HG02884 (cell line): ENCODE results near the gene PLEKHH2.
"Not testable (repeated sequence)": the region's sequence is repeated elsewhere in the genome, so short reads cannot be mapped to it uniquely, and the experiment has no call there.

ENCODE experiments used
- ATAC-seq: cut with Tn5 transposase; IDR thresholded peaks from one replicate; pipeline ENCODE4 v1.9.1; 2021; ENCODE audit warnings: mild to moderate bottlenecking, moderate library complexity; ENCODE audit not compliant: unreplicated experiment

The PLEKHH2 gene

DNA sequence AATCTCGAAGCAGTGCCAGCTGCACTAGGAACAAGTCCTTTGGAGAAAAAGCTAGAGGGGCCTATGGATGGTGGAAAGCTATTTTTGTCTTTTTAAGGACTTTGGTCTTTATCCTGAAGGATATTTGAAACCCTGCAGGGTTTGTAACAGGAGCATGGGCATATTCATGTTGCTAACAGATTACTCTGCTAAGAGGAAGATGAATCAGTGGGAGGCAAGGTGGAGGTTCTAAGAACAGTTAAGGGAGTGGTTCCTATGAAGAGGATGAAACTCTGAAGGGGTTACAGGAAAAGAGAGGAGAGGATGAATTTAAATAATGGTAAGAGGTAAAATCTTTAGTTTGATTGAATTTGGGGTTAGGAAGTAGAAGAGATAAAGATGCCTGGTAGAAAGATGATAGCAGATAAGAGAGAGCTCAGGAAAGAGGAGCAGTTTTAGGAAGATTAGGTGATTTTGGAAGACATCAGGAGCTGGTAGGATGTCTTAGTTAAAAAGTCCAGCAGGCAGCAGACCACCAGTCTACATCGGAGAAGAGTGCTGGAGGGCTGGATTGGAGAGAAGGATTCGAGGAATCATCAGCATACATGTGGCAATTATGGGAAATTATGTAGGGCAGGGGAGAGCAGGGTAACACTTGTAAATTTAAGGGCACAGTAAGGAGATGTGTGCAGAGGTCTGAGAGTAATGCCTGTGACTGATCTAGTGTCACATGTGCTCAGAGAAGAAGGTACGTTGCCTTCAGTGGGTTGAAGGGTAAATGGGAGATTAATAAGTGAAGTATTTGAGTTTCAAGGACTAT is 78.4 kb downstream of the PLEKHH2 start:
- no peak for ATAC-seq

DNA sequence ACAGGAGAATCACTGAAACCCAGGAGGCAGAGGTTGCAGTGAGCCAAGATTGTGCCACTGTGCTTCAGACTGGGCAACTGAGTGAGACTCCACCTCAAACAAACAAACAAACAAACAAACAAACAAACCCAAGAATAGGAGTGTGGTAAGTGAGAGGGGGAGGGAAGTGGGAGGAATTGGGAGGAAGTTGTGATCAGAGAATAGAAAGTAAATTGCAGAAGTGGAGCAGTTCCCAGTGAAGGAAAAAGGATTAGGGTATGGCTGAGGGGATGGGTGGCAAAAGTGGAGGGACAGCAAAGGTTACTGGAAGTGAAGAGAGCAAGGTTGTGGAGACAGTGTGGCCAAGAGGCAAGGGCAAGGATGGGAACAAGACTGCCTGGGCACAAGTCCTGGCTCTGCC is 80.3 kb downstream of the PLEKHH2 start:
- ATAC-seq, result no peak

DNA sequence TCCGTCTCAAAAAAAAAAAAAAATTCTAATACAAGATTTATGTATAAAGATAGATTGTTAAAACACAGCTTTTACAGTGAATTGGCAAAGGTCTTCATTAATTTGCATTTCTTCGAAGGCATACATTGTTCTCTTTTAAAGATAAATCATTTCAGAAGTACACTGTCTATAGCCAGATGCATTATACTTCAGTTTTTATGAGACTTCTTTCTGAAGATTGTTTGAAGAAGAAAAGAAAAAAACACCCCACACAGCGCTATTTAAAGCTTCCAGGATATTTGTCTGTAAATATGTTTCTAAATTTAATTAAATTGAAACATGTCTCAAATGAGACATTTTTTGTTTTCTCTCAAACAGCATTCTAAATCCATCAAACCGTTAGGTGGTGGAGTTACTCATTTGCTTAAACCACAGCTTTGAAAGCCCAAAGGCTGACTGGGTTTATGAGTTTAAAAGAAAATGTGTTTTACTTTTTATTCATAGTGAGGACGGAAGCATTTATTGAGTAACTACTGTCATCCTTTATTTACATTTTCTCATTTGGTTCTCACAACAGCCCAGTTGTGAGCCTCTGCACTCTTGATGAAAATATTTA is 81.6 kb downstream of the PLEKHH2 start:
- ATAC-seq, result peak; percentile 78

DNA sequence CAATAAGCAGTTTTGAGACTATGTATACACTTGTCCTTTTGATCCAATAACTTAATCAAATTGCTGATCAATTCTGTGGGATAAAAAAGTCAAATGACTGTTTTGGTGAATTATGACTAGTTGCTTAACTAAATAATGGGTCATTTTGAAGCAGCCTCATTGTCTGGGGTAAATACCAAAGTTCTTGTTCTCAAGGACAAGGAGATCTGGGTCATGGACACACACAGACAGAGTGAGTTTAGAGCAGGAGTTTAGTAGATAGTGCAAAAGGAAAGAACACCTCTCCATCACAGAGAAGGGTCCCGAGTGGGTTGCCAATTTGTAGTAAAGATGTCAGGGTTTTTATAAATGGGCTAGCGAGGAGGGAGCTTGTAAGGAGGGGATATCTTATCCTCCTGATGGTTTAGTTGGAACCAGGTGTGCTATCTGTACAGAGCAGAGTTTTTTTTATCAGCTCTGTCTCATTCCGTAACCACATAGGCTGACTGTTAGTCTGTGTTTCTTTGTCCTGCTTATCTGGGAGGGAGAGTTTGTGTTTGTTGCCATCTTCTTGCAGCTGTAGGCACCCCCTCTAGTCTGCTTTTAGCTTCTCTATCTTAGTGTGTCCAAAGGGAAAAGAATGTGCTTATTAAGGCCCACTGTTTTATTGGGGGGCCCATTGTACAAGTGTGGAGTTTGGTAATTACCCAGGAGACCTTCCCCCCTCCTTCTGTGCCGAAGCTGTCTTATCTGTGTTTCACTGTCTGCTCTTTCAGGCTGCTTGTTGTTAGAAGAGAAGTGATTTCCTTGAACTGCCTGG is 87.9 kb downstream of the PLEKHH2 start:
- no peak for ATAC-seq

DNA sequence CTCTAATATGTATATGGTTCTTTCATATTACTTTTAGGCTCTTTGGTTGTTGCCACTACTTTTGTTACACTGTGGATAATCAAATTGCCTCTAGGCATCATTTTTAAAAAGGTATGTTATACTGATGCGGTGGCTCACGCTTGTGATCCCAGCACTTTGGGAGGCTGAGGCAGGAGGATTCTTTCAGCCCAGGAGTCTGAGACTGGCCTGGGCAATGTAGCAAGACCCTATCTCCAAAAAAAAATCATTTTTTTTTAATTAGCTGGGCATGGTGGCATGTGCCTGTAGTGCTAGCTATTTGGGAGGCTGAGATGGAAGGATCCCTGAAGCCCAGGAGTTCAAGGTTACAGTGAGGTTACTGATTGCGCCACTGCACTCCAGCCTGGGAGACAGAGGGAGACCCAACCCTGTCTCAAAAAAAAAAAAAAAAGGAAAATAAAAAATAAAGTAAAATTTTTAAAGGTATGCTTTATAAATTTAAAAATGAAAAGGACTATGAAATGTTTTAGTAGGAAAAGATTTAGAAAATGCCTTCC is 88.7 kb downstream of the PLEKHH2 start:
- no peak for ATAC-seq

DNA sequence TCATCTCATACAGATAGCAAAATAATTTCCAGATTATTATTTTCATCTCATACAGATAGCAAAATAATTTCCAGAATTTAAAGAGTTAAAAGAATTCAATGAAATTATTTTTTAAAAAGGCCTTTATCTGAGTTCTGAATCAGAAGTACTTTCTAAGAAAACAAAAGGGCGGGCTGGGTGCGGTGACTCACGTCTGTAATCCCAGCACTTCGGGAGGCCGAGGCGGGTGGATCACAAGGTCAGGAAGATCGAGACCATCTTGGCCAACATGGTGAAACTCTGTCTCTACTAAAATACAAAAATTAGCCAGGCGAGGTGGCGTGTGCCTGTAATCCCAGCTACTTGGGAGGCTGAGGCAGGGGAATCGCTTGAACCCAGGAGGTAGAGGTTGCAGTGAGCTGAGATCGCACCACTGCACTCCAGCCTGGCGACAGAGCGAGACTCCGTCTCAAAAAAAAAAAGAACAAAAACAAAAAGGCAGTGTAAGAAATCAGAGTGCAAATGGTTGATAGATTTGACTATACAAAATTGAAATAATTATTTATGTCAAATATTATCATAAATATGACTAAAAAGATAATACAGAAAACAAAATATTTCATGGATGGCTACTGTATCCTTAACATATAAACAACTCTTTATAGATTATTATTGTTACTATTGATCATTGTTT is 90.0 kb downstream of the PLEKHH2 start:
- ATAC-seq, result not testable (repeated sequence)

DNA sequence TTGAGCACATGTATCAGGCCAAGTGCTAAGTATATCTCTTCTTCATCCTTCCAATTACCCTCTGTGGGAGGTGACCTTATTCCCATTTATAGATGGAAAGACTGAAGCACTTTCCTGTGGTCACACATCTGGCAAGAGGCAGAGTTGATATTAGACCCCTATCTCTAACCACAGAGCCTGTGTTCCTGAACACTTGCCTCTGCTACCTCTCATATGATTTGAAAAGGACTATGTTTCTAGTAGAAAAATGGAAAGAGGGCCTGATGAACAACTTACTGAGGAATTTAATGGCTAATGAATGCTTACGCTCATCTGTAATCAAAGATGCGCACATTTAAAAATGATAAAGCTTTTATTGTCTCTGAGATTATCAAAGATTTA is 90.6 kb downstream of the PLEKHH2 start:
- ATAC-seq, result no peak

DNA sequence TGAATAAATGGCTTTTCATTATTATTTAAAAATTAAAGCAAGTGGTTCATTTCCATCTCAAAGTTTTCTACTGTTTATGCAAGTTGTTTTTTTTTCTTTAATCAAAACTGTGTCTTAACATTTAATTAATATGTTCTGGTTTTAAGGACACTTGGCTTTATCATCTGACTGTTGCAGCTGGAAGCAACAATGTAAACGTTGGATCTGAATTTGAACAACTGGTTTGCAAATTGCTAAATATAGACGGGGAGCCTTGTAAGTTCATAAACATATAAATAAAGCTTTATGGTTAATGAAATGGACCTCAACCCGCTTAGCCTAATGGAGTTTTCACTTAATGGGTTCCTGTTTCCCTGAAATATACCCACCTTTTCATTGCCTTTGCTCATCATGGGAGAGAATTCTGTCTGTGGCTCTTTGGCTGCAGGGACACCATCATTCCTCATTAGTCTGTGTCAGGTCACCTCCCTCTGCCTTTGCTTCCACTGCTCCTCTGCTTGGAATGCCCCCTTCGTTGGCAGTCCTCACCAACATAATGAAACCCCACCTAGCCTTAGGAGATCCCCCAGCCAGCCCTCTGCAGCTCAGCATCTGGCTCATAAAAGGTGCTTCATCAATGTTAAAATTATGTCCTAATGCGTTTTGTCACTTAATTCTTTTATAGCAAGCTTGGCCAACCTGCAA is 92.6 kb downstream of the PLEKHH2 start:
- ATAC-seq, result no peak

DNA sequence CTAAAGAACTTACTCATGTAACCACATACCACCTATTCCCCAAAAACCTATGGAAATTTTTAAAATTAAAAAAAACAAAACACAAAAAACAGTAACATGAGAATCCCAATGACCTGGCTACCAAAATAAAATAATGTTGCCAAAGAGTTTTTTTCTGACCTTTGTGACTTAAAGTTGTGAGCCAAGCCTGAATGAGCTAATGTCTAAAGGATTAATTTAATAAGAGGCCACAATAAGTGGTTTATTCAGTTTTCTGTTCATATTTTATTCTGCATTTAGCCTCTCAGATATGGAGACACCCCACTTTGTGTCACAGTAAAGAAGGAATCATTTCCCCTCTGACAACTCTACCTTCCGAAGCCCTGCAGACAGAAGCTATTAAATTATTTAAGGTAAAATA is 94.2 kb downstream of the PLEKHH2 start:
- ATAC-seq, result no peak

DNA sequence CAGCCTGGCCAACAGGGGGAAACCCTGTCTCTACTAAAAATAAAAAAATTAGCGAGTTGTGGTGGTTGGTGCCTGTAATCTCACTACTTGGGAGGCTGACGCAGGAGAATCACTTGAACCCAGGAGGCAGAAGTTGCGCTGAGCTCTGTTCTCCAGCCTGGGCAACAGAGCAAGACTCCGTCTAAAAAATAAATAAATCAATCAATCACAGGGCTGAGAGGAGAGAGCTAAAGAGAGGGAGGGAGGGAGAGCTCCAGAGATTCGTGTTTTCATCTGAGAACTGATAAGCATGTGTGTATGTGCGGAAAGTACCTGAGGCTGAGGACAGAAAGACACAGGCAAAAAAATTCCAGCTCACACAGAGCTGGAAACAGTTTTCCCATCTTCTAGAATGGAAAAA is 99.6 kb downstream of the PLEKHH2 start:
- no peak for ATAC-seq

DNA sequence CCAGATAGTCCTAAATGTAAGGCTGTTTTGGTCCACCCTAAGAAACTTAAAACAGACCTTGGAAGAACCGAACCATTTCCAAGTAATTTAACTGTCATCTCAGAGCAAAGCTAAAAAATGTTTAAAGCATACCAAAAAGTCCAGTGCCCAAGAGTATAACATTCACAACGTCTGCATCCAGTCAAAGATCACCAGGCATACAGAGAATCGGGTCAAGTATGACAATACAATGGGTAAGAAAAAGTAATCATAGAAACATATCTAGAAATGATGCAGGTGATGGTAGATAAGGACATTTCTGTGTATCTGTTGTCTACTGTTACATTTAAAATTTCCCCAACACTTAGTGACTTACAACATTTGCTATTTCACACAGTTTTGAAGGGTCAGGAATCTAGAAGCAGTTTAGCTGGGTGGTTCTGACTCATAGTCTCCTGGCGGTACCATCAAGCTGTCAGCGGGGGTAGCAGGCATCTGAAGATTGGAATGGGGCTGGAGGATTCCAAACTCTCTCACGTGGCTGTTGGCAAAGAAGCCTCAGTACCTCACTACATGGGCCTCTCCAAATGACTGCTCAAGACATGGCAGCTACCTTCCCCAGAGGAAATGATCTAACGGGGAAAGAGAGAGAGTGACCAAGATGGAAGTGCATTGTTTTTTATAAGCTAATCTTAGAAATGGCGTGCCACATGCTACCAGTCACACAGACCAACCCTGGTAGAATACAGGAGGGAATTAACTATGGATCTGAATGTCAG is 100.2 kb downstream of the PLEKHH2 start:
- no peak for ATAC-seq

DNA sequence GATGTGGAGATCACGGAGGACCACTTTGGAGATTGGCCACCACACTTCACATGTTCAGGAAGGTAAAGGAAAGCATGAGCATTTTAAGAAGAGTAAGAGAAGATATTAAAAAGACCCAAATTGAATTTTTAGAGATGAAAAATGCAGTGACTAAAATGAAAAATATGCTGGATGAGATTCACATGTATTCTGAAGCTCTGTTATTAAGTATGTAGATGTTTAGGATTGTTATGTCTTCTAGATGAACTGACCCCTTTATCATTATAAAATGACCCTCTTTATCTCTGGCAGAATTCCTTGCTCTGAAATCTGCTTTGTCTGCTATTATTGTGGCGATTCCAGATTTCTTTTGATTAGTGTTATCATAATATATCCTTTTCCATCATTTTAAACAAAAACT is 100.8 kb downstream of the PLEKHH2 start:
- ATAC-seq, result no peak

DNA sequence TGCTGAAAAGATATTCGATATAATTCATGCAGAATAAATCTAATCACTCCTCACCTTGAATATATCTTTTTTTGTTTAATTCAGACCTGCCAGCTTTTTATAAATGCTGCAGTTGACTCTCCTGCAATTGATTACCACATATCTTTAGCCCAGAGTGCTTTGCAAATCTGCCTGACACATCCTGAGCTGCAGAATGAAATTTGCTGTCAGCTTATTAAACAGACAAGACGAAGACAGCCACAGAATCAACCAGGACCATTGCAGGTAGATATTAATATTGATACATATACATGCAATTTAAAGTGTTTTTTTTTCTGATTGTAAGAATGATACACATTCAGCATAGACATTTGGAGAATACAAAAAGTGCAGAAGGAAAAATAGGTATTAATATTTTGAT is 101.2 kb downstream of the PLEKHH2 start:
- ATAC-seq, result no peak

DNA sequence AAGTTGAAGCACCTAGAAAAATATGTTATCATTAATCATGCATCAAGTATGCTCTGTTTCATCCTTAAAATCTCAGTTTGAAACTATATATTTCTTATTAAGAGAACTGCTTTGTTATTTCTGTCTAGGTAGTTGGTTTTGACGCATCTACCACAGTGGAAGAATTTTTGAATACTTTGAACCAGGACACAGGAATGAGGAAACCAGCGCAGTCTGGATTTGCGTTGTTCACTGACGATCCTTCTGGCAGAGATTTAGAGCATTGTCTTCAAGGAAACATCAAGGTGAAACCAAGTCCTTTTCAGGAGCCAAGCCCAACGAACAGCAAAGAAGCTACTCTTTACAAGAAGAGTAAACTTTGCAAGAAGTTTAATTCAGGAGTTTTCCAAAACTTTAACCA is 106.6 kb downstream of the PLEKHH2 start:
- ATAC-seq, result no peak

DNA sequence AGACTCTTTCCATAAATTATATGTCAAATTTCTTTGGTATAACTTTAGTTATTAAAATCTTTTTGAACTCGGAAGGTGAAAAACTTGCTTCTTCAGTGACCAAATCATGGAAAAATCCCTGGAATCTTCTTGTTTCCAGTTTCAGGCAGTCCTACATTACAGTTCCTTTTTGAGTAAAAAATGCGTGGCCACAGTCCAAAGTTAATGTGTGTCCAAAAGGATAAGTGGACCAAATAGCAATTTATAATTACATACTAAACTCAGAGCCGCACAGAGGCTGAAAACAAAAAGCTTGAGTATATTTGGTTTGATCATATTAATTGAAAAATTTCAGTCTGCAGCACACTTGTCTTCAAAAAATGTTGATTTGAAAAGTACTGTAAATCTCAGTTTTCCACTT is 108.4 kb downstream of the PLEKHH2 start:
- ATAC-seq, result no peak

DNA sequence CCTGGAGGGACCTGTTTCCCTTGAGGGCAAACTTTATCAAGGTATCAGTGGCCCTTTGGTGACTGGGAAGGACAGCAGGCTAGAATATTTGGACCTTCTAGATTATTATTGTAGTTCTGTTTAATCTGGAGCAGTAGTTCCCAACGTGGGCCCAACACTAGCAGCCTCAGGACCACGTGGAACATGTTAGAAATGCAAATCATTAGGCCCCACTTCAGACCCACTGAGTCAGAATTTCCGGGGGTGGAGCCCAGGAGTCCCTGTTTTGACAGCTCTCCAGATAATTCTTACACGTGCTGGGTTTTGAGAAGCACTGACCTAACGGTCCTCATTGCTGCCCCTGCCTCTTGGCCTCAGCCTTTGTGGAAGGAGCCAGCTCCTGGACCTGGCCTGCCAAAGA is 111.3 kb downstream of the PLEKHH2 start:
- ATAC-seq, result no peak

DNA sequence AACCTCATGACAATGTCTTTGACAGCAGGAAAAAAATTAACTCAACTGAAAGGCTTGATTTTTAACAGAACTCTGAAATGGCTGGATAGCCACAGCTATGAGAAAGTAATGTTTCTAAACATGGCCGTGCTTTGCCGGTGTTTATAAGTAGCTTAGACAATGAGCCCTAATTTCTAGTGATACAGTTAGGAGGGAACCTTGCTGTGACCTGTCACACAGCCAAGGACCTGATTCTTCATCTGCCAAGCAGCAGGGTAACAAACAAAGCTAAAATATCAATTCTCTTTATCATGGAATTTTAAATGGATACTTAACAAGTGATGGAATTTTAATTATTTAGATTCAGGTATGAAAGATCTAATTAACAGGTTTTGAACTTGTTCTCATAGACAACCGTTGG is 112.5 kb downstream of the PLEKHH2 start:
- ATAC-seq, result no peak

DNA sequence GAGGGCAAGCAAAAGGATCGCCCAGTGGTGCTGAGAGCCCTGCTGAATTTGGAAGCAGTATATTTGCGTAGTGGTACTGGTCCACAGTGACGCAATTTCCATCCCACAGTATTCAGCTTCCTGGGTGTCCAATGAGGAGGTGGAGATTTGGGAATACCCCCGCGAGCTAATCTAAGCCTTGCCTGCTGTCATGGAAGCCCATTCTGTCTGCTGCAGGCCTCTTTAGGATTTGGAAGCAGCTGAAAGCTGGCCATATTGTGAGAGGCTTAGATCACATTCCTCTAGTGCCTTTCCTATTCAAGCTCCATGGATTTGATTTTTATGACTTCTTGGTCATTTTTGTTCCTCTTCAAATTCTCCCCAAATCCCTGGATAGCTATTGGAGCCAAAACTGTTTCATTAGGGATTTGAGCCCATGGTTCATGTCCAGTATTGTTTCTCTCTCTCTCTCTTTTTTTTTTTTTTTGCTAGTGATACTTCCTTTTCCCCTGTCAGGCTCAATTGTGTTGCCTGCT is 114.5 kb downstream of the PLEKHH2 start:
- ATAC-seq, result no peak

DNA sequence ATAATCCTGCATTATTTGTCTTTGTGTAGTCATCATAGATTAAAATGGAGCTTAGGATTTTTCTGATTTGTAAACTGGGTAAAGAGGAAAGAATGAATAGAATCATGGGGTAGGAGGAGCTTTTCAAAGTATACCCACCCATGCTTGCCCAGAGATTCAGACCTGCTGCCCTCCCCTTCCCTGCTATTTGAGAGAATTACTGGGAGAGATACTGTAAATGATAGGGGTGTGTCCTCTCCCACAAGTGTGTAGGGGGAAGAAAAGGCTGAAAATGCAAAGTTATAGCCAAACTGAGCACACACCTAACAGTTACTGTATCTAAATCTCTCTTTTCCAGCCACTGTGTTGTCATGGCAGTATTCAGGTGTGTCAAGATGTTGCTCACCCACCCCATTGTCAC is 115.2 kb downstream of the PLEKHH2 start:
- no peak for ATAC-seq

DNA sequence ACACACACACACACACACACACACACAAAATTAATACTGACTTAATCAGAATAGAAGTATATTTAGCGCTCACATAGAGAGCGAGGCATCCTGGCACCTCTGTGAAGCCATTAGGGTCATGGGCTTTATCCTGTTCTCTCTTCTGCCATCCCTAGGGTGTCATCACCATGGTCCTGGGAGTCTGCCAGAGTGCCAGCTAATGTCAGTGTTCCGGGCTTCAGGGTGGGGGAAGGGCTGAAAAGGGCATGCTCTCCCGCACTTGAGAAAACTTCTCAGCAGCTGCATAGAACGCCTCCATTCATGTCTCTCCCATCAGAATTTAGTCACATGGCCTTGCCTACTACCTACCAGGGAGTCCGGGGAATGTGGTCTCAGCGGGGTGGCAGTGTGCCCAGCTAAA is 117.1 kb downstream of the PLEKHH2 start:
- ATAC-seq, result no peak
